GM12864 (cell line): Measurements from ENCODE around the gene ANAPC2.

Experiments used
- DNase-seq: peaks from one replicate; pipeline ENCODE4 v3.0.0-alpha.2; 2011; ENCODE audit warnings: low read depth
- H3K4me3 ChIP-seq: 2 replicates; pipeline ENCODE4 v1.5.1; 2011; ENCODE audit warnings: mild to moderate bottlenecking, low read depth, low read length, control low read depth
- CTCF ChIP-seq: IDR thresholded peaks from 2 replicates; pipeline ENCODE4 v1.5.1; 2011; ENCODE audit warnings: low read depth, mild to moderate bottlenecking, moderate library complexity, low read length, control low read depth, inconsistent platforms; ENCODE audit errors: missing control alignments

Gene ANAPC2

GRCh38 chr9:137234055-137234697 is 45.8 kb upstream of the ANAPC2 start:
- H3K4me3 ChIP-seq: no peak overlapping the region
- DNase-seq: no peak
- no peak for TF ChIP-seq CTCF

GRCh38 chr9:137233143-137233980 is 45.0 kb upstream of the ANAPC2 start:
- TF ChIP-seq CTCF: no peak
- DNase-seq: no peak
- no peak overlapping the region for H3K4me3 ChIP-seq

GRCh38 chr9:137232510-137232909 is 44.1 kb upstream of the ANAPC2 start:
- no peak for DNase-seq
- H3K4me3 ChIP-seq: no peak overlapping the region
- TF ChIP-seq CTCF: no peak

- H3K4me3 ChIP-seq: no peak overlapping the region
- no peak for TF ChIP-seq CTCF
- DNase-seq: no peak
Observed at GRCh38 chr9:137232101-137232500, 43.7 kb upstream of the ANAPC2 start.

- TF ChIP-seq CTCF: no peak
- no peak overlapping the region for H3K4me3 ChIP-seq
- DNase-seq: no peak
Observed at GRCh38 chr9:137231372-137232039, 43.1 kb upstream of the ANAPC2 start.

- no peak for TF ChIP-seq CTCF
- H3K4me3 ChIP-seq: no peak within 1 kb of the TSS
- no peak for DNase-seq
Observed at GRCh38 chr9:137230705-137231371, 42.5 kb upstream of the ANAPC2 start, which contains the start of gene SLC34A3. Gene SLC34A3, plus strand, starts transcription at chr9:137230901. Its CDS starts 802 bp downstream, at chr9:137231703.
